ENCODE measurements around the gene KCNIP4.

Gene KCNIP4

DNA sequence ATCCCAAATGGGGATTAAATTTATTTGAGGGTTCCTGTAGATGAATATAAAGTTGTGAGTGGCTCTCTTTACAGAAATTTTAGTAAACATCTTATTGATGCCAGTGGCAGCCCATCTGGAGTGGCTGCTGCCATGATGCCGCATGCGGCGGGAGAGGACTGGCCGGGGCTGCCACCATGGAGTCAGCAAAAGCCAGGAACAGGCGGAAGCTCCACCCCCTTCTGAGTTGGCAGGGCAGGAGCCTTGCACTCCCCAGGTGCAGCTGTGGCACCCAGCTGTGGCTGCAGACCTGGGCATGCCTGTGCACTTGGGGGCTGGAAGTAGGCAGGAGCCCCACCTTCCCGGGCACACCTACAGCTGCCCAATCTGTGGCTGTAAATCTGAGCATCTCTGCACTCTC is 92.3 kb downstream of the KCNIP4 start:
- no peak for DNase-seq (ENCODE audit: low read depth in 1 of 2, low spot score in 1 of 2)

DNA sequence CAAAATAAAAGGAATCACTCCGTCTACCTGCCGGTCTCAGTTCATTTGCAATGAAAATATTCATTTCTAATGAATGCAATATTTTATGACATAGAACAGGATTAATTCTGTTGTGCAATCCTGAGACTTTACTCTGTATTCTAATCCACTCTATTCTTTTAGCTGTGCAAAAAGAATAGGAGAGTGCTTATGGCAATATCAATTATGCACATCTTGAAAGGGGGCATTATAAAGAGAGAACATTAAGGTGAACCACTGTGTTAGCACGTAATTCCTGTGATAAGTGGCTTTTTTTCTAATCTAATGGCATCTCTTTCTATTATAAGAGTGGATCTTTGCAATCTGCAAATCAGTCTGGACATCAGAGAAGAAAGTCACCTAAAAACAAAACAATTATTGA is 99.5 kb downstream of the KCNIP4 start:
- no peak for DNase-seq (ENCODE audit: low read depth in 1 of 2, low spot score in 1 of 2)

DNA sequence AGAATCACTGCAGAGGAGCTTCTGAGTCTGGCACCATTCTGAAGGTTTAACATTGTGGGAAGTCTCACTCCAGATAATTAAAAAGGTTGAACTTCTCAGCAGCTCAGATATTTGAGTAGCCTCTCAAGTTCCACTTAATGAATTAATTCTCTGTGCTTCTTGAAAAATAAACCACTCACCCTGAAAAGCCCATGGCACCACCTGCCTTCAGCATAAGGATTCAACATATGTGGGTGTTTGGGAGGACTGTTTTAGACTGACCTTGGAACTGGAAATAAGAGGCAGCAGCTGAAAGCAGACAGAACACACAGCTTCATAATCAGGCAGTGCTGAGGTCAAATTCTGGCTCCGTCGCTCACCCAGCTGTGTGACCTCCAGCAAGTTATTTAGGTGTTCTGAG is 100.6 kb downstream of the KCNIP4 start:
- DNase-seq (ENCODE audit: low read depth in 1 of 2, low spot score in 1 of 2) = no peak

DNA sequence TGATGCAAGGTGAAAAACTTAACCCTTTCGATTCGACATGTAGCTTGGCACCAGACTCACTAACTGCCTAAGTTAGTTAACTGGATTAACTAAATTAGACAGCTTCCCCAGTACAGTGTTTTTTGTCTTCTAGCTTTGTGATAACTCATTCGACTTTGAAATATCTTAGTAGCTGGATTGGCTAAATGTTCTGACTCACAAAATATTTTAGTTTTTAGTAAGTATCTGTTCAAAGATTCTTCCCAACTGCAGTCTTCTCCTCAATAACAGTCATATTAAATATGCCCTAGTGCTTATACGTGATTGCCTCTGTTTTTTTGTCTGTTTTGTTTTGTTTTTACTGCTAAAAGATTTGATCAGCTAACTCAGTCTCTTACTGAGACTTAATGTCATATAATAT is 102.9 kb downstream of the KCNIP4 start:
- no peak for DNase-seq (ENCODE audit: low read depth in 1 of 2, low spot score in 1 of 2)

DNA sequence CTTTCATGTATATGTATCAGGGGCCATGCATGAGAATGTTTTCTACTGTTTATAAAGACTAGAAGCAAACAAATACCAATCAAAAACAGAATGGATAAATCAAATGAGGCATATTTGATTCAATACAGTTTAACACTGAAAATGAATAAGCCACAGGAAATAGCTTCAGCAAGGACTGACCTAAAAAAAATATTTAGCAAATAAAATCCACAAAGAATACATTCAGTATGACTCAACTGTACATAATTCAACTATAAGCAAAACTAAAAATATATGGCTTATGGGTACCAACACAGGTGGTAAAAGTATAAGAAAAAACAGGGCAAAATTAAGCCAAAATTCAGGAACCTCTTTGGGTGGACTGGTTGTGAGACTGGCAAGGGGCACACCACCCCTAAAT is 112.9 kb downstream of the KCNIP4 start:
- no peak for DNase-seq (ENCODE audit: low read depth in 1 of 2, low spot score in 1 of 2)

DNA sequence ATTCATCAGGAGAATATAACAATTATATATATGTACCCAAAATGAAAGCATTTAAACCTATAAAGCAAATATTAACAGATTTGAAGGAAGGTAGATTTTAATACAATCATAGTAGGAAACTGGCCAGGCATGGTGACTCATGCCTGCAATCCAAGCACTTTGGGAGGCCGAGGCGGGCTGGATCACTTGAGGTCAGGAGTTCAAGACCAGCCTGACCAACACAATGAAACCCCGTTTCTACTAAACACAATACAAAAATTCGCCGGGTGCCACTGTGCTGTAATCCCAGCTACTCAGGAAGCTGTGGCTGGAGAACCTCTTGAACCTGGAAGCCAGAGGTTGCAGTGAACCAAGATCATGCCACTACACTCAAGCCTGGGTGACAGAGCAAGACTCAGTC is 118.3 kb downstream of the KCNIP4 start:
- no peak for DNase-seq (ENCODE audit: low read depth in 1 of 2, low spot score in 1 of 2)

DNA sequence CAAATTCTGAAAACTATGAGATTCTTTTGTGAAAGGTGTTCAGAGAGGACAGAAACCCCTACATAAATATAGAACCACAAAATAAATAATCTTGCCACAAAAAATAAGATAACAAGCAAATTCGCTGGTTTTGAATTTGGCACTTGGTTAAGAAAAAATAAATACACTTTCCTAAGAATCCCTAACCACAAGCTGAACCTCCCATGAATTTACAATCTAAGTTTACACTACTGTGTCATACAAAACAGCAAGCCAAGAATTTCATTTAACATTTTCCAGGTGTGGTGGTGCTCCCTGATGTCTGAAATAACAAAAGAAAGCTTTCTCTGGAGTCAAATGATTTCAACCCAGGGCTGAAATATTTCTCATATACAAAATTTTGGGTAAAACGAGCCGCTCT is 121.0 kb downstream of the KCNIP4 start:
- no peak for DNase-seq (ENCODE audit: low read depth in 1 of 2, low spot score in 1 of 2)

DNA sequence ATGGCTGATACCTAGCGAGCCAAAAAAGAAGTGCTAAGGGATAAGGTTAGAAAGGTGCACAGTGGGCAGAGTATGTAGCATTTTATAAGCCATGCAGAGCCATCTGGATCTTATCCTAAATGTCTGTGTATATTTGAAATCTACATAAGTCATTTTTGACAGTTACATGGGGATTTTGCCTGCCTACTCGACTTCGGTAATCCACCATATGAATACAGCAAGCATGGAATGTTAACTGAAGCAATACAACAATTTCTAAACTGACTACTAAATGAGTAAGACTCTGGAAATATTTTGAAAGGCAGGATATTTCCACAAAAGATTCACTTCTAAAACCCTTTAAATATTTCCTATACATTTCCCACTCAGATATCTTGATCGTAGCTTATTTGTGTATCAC is 122.5 kb downstream of the KCNIP4 start:
- no peak for DNase-seq (ENCODE audit: low read depth in 1 of 2, low spot score in 1 of 2)

DNA sequence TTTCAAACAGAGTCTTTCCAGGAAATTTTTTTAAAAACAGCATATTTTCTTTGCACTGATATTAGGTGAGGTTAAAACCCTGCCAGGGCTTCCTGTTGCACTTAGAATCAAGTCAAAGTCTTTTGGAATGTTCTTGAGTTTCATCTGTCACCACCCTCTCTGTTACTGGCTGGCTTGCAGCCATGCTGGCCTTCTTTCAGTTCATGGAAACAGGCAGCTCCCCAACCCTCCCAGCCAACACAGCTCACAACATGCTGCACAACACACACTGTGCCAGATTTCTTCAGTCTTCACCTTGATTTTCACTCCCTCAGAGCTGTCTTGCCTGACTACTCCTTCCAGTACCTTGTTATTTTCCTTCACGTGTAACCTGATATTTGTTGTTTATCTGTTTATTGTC is 129.5 kb downstream of the KCNIP4 start:
- DNase-seq (ENCODE audit: low read depth in 1 of 2, low spot score in 1 of 2) = no peak

DNA sequence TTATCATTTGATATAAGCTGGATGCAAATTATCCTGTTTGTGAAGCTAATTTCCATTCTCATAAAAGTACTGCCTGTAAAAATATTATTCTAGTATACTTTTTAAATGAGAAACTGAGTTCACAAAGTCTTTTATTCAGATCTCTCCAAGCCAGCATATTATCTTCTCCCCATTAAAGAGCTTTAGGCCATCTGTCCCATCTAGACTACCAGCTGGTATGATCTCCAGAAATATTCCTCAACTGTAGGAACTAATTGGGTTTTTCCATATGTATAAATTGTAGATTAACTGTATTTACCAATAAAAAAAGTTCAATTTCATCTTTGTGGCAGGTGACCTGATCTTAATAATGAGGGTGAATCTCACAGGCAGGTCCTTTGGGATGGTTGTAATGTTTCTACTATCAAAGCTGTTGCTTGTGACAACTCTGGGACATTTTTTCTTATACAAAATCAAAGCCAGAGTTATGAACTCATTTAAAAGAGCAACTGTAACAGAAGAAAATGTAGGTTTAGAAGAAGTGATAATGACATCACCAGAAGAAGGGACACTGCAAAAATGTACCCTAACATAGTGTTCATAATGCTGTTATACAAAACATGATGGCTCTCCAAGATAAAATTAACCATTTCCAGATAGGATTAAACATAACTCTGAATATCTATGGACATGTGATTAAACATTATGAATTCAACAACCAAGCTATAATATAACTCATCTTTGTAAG is 132.8 kb downstream of the KCNIP4 start:
- DNase-seq (ENCODE audit: low read depth in 1 of 2, low spot score in 1 of 2) = no peak

DNA sequence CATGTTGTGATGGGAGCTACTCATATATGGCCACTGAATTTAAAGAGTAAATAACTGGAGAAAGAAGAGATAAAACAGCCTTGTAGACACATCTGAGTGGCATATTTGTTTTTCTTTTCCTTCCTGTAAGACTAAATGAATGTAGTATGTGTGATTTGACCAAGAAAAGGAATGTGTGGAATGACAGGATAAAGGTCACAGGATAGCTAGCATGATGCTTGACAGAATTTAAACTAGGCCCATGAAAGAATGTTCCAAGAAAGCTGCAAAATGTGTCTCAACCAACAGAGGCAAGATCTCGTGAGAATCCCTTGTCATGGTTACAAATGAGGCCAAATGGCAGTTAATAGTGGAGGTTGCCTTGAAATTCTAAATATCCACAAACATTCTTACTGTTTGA is 137.0 kb downstream of the KCNIP4 start:
- DNase-seq (ENCODE audit: low read depth in 1 of 2, low spot score in 1 of 2) = no peak

DNA sequence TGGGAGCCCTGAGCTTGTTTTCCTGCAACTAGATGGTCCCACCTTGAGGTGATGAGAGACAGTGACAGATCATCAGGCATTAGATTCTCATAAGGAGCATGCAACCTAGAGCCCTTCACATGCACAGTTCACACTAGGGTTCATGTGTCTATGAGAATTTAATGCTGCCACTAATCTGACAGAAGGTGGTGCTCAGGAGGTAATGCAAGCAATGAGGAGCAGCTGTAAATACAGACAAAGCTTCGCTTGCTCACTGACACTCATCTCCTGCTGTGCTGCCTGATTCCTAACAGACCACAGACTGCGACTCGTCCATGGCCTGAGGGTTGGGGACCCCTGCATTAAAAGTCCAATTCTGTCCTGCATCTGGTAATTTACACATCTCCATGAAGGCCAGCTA is 141.6 kb downstream of the KCNIP4 start:
- no peak for DNase-seq (ENCODE audit: low read depth in 1 of 2, low spot score in 1 of 2)

DNA sequence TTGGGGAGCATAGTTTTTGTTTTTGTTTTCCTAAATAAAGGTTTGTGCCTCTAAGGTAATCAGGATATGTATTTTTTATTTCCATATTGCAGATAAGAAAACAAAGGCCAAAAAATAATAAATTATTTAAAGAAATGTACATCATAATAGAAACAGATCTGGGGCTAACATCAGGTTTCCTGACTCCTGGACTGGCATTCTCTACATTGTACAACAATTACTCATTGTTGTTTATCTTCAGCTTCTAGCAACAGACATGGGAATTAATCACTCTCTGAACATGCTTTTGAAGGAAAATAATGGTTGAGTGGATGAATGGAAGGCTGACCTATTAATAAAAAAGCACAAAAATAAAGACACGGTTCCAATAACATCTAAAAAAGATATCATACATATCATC is 146.2 kb downstream of the KCNIP4 start:
- DNase-seq (ENCODE audit: low read depth in 1 of 2, low spot score in 1 of 2) = no peak

DNA sequence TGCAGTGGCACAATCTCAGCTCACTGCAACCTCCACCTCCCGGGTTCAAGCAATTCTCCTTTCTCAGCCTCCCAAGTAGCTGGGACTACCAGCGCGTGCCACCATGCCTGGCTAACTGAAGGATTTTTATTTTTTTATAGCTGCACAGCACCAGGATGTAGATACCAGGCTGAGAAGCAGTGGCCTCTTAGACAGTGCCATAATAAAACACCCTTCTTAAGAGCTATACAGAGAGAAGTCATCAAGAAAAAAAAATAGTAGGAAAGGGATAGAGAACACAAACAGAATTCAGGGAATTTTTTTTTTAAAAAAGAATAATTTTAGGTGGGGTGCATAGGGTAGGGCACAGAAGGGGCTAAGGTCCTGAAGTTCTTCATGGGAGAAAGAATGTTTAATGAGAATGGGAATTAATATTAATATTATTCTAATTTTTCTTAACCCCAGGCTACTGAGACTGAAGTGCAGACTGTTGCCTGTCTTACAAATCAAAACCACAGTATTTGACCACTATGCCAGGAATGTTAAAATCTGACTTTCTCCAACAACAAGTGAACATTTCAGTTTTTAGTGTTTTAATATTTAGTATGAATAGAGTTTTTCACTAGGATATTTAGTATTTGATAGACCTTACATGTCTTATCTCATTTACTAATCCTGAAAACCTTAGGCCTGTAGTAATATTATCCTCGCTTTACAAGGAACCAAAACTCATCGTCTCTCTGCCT is 146.7 kb downstream of the KCNIP4 start:
- DNase-seq (ENCODE audit: low read depth in 1 of 2, low spot score in 1 of 2) = no peak

DNA sequence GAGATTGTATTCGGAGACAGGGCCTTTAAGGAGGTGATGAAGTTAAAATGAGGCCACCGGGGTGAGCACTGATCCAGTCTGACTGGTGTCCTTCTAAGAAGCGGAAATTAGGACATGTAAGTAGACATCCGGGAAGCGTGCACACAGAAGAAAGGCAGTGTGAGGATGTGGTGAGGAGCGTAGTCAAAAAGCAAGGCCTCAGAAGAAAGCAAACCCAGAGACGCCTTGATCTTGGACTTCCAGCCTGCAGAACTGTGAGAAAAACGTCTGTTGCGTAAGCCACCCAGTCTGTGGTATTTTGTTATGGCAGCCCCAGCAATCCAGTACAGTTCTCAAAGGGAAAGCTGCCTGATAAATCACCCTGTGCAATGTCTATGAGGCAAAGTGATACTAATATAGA is 153.5 kb downstream of the KCNIP4 start:
- no peak for DNase-seq (ENCODE audit: low read depth in 1 of 2, low spot score in 1 of 2)

DNA sequence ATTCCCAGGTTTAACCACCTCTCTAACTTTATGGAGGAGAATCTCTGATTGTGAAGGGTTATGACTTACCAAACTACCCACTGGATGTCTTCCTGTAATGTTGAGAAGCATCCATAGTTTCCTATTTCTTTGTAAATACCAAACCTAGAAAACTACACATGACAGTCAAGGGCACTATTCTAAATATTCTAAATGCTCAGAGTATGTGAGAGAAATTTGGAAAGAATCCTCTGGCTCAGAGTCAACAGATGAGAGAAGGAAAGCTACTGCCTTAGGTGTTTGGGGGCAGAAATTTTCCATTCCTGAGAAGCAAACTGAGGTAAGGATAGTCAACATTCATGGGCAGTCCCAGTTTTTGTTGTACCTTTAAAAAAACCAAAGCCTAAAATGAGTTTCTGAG is 155.8 kb downstream of the KCNIP4 start:
- DNase-seq (ENCODE audit: low read depth in 1 of 2, low spot score in 1 of 2) = no peak

DNA sequence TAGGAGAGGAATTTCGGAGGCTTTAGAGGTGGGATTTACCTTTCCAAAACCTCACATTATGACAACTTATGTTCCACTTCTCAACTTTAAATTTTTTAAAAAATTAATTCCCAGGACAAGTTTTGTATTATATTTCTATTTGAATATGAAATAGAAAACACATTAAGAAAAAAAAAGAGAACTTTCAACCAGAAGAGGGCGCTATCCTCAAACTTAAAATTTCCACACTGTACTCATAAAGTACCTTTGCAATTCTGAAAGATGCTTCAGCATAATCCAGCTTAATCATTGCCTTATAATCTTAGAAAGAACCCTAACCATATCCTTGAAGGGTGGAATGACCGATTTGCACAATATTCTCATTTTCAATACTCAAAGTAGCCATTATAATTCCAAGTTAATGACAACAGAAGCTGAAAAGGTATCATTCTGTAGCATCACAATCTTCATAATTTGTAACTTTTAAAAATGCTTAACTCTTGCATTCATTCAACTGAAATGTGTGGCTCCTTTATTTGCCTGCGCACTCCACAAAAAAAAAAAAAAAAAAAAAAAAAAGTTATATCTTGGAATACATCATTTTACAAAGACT is 158.0 kb downstream of the KCNIP4 start:
- DNase-seq (ENCODE audit: low read depth in 1 of 2, low spot score in 1 of 2) = no peak

DNA sequence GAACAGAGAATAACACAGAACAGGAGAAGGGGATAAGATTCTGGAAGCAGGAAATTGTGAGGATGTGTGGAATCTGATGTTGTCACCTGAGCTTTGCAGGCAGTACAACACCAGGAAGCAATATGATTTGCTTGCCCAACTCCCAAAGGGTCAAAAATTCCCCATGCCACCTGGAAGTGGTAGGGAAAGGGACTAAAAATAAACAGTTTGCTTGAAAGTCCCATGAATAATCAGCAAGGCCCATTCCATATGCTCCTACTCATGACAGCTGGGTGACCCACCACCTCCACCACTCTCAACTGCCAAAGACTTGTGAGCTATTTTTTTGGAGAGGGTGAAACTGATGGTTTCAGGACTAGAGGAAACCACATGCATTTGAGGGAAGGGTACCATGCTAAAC is 168.4 kb downstream of the KCNIP4 start:
- no peak for DNase-seq (ENCODE audit: low read depth in 1 of 2, low spot score in 1 of 2)

DNA sequence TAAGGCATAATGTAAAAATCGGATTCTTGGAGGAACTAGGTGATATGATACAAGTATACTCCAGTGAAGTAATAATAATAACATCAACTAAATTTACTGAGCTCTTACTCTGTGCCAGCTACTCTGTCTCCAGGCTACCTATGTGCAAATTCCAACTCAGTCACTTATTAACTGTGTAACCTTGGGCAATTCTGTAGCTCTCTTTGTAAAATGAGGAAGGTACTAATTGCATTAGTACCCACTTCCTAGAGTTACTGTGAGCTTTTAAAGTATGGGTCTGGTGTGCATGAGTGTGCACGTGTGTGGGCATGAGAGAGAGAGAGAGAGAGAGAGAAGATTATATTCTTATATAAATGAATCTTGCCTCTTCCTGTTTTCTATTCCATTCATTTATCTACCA is 169.9 kb downstream of the KCNIP4 start:
- no peak for DNase-seq (ENCODE audit: low read depth in 1 of 2, low spot score in 1 of 2)

DNA sequence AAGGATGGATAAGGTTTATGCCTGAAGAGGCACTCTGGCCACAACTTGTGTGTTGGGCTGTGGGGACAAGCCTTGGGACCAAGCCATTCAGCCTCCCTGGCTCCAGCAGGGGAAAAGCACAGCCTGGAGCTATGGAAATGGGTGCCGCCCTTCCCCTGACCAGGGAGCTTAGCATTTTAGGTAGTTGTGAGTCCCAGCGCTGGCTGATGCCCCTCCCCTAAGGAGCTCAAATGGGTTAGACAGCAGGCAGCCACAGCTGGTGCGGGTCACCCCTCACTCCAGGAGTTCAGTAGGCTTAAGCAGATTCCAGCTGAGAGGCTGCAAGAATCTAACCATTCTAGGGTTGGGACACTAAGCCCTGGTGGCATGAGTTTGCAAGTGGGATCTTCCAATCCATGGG is 172.9 kb downstream of the KCNIP4 start:
- DNase-seq (ENCODE audit: low read depth in 1 of 2, low spot score in 1 of 2) = no peak

DNA sequence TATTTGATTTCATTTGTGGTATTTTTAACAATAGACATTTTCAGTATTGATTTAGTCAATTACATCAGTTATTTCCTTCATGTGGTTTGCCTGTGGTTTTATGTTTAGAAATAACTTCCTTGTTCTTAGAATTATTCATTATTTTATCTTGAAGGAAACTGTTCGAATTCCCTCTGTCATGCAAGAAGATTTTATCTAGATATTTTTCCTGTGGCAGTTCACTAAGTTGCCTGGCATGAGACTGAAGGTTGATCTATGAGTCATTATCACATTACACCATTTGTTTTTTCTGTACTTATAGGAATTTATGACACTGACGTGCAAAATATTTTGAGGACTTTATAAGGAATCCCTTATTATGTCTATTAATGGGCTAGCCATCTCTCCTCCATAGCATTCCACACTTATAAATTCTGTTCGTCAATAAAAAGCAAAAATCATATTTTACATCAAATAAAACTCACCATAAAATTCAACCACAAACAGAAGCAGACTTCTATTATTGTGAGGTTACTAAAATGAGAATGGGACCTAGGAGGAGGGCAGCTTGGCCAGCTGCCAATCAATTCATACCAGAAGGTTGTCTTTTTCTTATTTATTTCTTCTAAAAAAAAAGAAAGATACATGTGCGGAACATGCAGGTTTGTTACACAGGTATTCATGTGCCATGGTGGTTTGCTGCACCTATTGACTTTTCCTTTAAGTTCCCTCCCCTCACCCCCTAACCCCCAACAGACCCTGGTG is 179.0 kb downstream of the KCNIP4 start:
- no peak for DNase-seq (ENCODE audit: low read depth in 1 of 2, low spot score in 1 of 2)
